Frontal cortex (tissue), 4 donors: ENCODE data around the gene OTUD4. TPM values are rescaled to one million over a fixed set of nuclear protein-coding genes. Genes with fewer than 3 reads are reported as not detected.
"Not testable (repeated sequence)": the region's sequence is repeated elsewhere in the genome, so short reads cannot be mapped to it uniquely, and the experiment has no call there.

Experiments
- DNase-seq, 2 donors: peaks; one replicate each; pipeline ENCODE4 v3.0.0; 2012; ENCODE audit warnings: low spot score in 2 of 2
- FAIRE-seq: peaks from 2 replicates; lab custom pipeline; 2012; peaks lifted over from hg19 to GRCh38; lab: Jason Lieb, UNC
- total RNA-seq: library from RNA; depleted of rRNA; stranded (reverse); fragments of >200 nt; gene quantifications from one replicate; pipeline ENCODE4 v1.2.3, GENCODE V29; 2014
- donor health status: control.
- donor health status: control.
- donor health status: control.

The OTUD4 gene
- total RNA-seq = 33.4 TPM

GRCh38 chr4:145180298-145181090, at the start of gene OTUD4:
TSS of gene OTUD4 (minus strand) at chr4:145180589. CDS start at chr4:145179973, 616 bp downstream.
- FAIRE-seq (no peak), DNase-seq (peak; percentile 90 to 96)

GRCh38 chr4:145223228-145223627, 42.8 kb upstream of the OTUD4 start:
- DNase-seq, FAIRE-seq: not testable (repeated sequence)

GRCh38 chr4:145221529-145221928, 41.1 kb upstream of the OTUD4 start:
- not testable (repeated sequence) for DNase-seq, FAIRE-seq

- DNase-seq (no peak), FAIRE-seq (no peak)
Observed at GRCh38 chr4:145219090-145219489, 38.7 kb upstream of the OTUD4 start.

GRCh38 chr4:145218251-145218650, 37.9 kb upstream of the OTUD4 start:
- FAIRE-seq = no peak
- DNase-seq = no peak

GRCh38 chr4:145217349-145217748, 37.0 kb upstream of the OTUD4 start:
- FAIRE-seq (no peak), DNase-seq (no peak)

- peak in 1 of 2 donors; percentile 14 for DNase-seq
- no peak for FAIRE-seq
Observed at GRCh38 chr4:145216535-145216934, 36.1 kb upstream of the OTUD4 start.

- no peak for FAIRE-seq
- no peak for DNase-seq
Observed at GRCh38 chr4:145213245-145213644, 32.9 kb upstream of the OTUD4 start.

- no peak for DNase-seq
- FAIRE-seq = no peak
Observed at GRCh38 chr4:145207934-145208333, 27.5 kb upstream of the OTUD4 start.

GRCh38 chr4:145203410-145203809, 23.0 kb upstream of the OTUD4 start:
- FAIRE-seq (no peak), DNase-seq (no peak)

- no peak for DNase-seq
- no peak for FAIRE-seq
Observed at GRCh38 chr4:145200366-145200765, 20.0 kb upstream of the OTUD4 start.

GRCh38 chr4:145199051-145199716, 18.8 kb upstream of the OTUD4 start:
- FAIRE-seq (no peak), DNase-seq (no peak)

- no peak for FAIRE-seq
- no peak for DNase-seq
Observed at GRCh38 chr4:145196747-145197146, 16.4 kb upstream of the OTUD4 start.

- DNase-seq = no peak
- no peak for FAIRE-seq
Observed at GRCh38 chr4:145195167-145195952, 15.0 kb upstream of the OTUD4 start.

GRCh38 chr4:145189981-145190380, 9.6 kb upstream of the OTUD4 start:
- FAIRE-seq (no peak), DNase-seq (no peak)

GRCh38 chr4:145186729-145187128, 6.3 kb upstream of the OTUD4 start:
- DNase-seq = no peak
- FAIRE-seq = no peak

GRCh38 chr4:145183581-145183980, 3.2 kb upstream of the OTUD4 start:
- DNase-seq = no peak
- FAIRE-seq = no peak

GRCh38 chr4:145183023-145183422, 2.6 kb upstream of the OTUD4 start:
- FAIRE-seq = no peak
- DNase-seq = no peak

- FAIRE-seq (no peak), DNase-seq (no peak)
Observed at GRCh38 chr4:145182222-145182621, 1.8 kb upstream of the OTUD4 start.

- FAIRE-seq (no peak), DNase-seq (no peak)
Observed at GRCh38 chr4:145181091-145181501, 707 bp upstream of the OTUD4 start.
